Hepatocyte (in vitro differentiated cells): ENCODE results near the gene ARF6. TPM values are rescaled to one million over a fixed set of nuclear protein-coding genes. Genes with fewer than 3 reads are reported as not detected.
"Not testable (repeated sequence)": the region's sequence is repeated elsewhere in the genome, so short reads cannot be mapped to it uniquely, and the experiment has no call there.

ENCODE experiments used
- DNase-seq: peaks from one replicate; pipeline ENCODE4 v3.0.0-alpha.2; 2016; ENCODE audit warnings: low spot score
- H2AFZ ChIP-seq: fragments of 200-600 bp; sonication (generic); 2 replicates; pipeline ENCODE4 v1.6.0; 2016; ENCODE audit warnings: antibody characterized with exemption, mild to moderate bottlenecking
- H3K27ac ChIP-seq: fragments of 200-600 bp; sonication (generic); 2 replicates; pipeline ENCODE4 v1.5.1; 2016; ENCODE audit warnings: mild to moderate bottlenecking
- H3K27me3 ChIP-seq: fragments of 200-600 bp; sonication (generic); 2 replicates; pipeline ENCODE4 v1.6.1; 2016
- H3K36me3 ChIP-seq: fragments of 200-600 bp; sonication (generic); replicated peaks from 2 replicates; pipeline ENCODE4 v1.5.1; 2016; ENCODE audit warnings: low read depth; ENCODE audit not compliant: insufficient read depth
- H3K4me1 ChIP-seq: fragments of 200-600 bp; sonication (generic); 2 replicates; pipeline ENCODE4 v1.5.1; 2016; ENCODE audit warnings: mild to moderate bottlenecking, moderate library complexity; ENCODE audit not compliant: insufficient read depth
- H3K4me2 ChIP-seq: fragments of 200-600 bp; sonication (generic); 2 replicates; pipeline ENCODE4 v1.6.0; 2016
- H3K4me3 ChIP-seq: fragments of 200-600 bp; sonication (generic); 2 replicates; pipeline ENCODE4 v1.5.1; 2016; ENCODE audit warnings: mild to moderate bottlenecking
- H3K79me2 ChIP-seq: fragments of 200-600 bp; sonication (generic); 2 replicates; pipeline ENCODE4 v1.6.0; 2017; ENCODE audit warnings: mild to moderate bottlenecking
- H3K9me2 ChIP-seq: fragments of 200-600 bp; sonication (generic); replicated peaks from 2 replicates; pipeline ENCODE4 v1.6.0; 2017; ENCODE audit warnings: mild to moderate bottlenecking; ENCODE audit not compliant: insufficient read depth
- H3K9me3 ChIP-seq: fragments of 200-600 bp; sonication (generic); 2 replicates; pipeline ENCODE4 v1.5.1; 2016; ENCODE audit warnings: low read depth, mild to moderate bottlenecking
- H4K20me1 ChIP-seq: fragments of 200-600 bp; sonication (generic); 2 replicates; pipeline ENCODE4 v1.6.0; 2016; ENCODE audit warnings: mild to moderate bottlenecking; ENCODE audit not compliant: insufficient read depth, poor library complexity, severe bottlenecking
- EZH2 ChIP-seq: fragments of 200-600 bp; sonication (generic); IDR thresholded peaks from 2 replicates; pipeline ENCODE4 v1.6.1; 2016; ENCODE audit warnings: antibody characterized with exemption, mild to moderate bottlenecking, borderline replicate concordance
- EZH2phosphoT487 ChIP-seq: fragments of 200-600 bp; sonication (generic); IDR thresholded peaks from one replicate; pipeline ENCODE4 v1.6.1; 2018; ENCODE audit warnings: antibody characterized with exemption, mild to moderate bottlenecking, low read depth, moderate library complexity; ENCODE audit not compliant: unreplicated experiment, severe bottlenecking
- WGBS: methylation state at CpG from one replicate; pipeline ENCODE4 v1.1.6; 2016; ENCODE audit warnings: low lambda C conversion rate; ENCODE audit errors: missing lambda C conversion rate; 5-methylcytosine and 5-hydroxymethylcytosine counted together
- polyA plus RNA-seq: library from polyadenylated mRNA; unstranded; fragments of >200 nt; fragmentation: Nextera tagmentation; extraction: Ambion mirVana; gene quantifications from 2 replicates; pipeline ENCODE4 v1.2.1, GENCODE V29; 2016
- total RNA-seq: library from RNA; depleted of rRNA; stranded (reverse); fragments of >200 nt; gene quantifications from 2 replicates; pipeline ENCODE4 v1.2.3, GENCODE V29; 2014
- TF ChIP-seq, protein P1 (sequence below): fragments of 200-600 bp; sonication (generic); IDR thresholded peaks from 2 replicates; pipeline ENCODE4 v1.5.1; 2016; ENCODE audit warnings: antibody characterized with exemption, mild to moderate bottlenecking; ENCODE audit not compliant: poor library complexity

Gene ARF6
- total and polyA plus RNA-seq, 2 experiments from 2014 or later = 53.9 to 64.8 TPM

DNA sequence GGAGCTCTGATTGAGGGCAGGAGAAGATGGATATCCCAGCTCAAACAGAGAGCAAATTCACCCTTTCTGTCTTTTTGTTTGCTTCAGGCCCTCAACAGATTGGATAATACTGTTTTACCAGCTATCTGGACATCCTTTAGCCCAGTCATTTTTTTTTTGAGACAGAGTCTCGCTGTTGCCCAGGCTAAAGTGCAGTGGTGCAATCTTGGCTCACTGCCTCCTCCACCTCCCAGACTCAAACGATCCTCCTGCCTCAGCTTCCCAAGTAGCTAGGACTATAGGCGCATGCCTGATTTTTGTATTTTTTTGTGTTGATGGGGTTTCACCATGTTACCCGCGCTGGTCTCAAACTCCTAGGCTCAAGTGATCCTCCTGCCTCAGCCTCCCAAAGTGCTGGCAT lies 40.8 kb downstream of the ARF6 start:
- Histone ChIP-seq H3K4me1 (no peaks in the 10 kb centered on the region), H2AFZ (no peak overlapping the region), H3K9me2 (no peaks in the 10 kb centered on the region), H3K27ac (no peak overlapping the region), H3K9me3 (no peaks in the 10 kb centered on the region), H3K4me3 (no peak overlapping the region), H3K36me3 (no peaks in the 10 kb centered on the region), H4K20me1 (no peaks in the 10 kb centered on the region), H3K27me3 (no peaks in the 10 kb centered on the region), H3K79me2 (no peaks in the 10 kb centered on the region), H3K4me2 (no peak overlapping the region)
- WGBS = 96% methylated on average over 5 of the region's 5 CpGs
- no peak for TF ChIP-seq EZH2
- TF ChIP-seq EZH2phosphoT487 = no peak
- TF ChIP-seq, protein P1, sequence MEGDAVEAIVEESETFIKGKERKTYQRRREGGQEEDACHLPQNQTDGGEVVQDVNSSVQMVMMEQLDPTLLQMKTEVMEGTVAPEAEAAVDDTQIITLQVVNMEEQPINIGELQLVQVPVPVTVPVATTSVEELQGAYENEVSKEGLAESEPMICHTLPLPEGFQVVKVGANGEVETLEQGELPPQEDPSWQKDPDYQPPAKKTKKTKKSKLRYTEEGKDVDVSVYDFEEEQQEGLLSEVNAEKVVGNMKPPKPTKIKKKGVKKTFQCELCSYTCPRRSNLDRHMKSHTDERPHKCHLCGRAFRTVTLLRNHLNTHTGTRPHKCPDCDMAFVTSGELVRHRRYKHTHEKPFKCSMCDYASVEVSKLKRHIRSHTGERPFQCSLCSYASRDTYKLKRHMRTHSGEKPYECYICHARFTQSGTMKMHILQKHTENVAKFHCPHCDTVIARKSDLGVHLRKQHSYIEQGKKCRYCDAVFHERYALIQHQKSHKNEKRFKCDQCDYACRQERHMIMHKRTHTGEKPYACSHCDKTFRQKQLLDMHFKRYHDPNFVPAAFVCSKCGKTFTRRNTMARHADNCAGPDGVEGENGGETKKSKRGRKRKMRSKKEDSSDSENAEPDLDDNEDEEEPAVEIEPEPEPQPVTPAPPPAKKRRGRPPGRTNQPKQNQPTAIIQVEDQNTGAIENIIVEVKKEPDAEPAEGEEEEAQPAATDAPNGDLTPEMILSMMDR = no peak
- DNase-seq = no peak

- H3K4me2 ChIP-seq = no peak overlapping the region
- H3K4me1 ChIP-seq = no peaks in the 10 kb centered on the region
- no peaks in the 10 kb centered on the region for H3K9me2 ChIP-seq
- no peak overlapping the region for H2AFZ ChIP-seq
- H3K27me3 ChIP-seq = no peaks in the 10 kb centered on the region
- H4K20me1 ChIP-seq = no peaks in the 10 kb centered on the region
- H3K27ac ChIP-seq = no peak overlapping the region
- no peaks in the 10 kb centered on the region for H3K36me3 ChIP-seq
- TF ChIP-seq, protein P1 = no peak
- TF ChIP-seq EZH2phosphoT487 = no peak
- no peak for TF ChIP-seq EZH2
- H3K79me2 ChIP-seq = no peaks in the 10 kb centered on the region
- no peaks in the 10 kb centered on the region for H3K9me3 ChIP-seq
- DNase-seq = no peak
- H3K4me3 ChIP-seq = no peak overlapping the region
Measured at GRCh38 chr14:49934646-49935045, 41.8 kb downstream of the ARF6 start.

- H3K27me3 ChIP-seq = no peaks in the 10 kb centered on the region
- TF ChIP-seq EZH2 = no peak
- TF ChIP-seq, protein P1 = no peak
- no peak for TF ChIP-seq EZH2phosphoT487
Measured at GRCh38 chr14:49935526-49935925, 42.6 kb downstream of the ARF6 start.

GRCh38 chr14:49936246-49936645 lies 43.4 kb downstream of the ARF6 start:
- not testable (repeated sequence) for H3K4me1 ChIP-seq, H4K20me1 ChIP-seq, H3K4me2 ChIP-seq, H3K27ac ChIP-seq, DNase-seq, H3K27me3 ChIP-seq, H3K36me3 ChIP-seq, H2AFZ ChIP-seq, H3K79me2 ChIP-seq, H3K4me3 ChIP-seq, H3K9me3 ChIP-seq, H3K9me2 ChIP-seq
- WGBS = 100% methylated on average over 2 of the region's 2 CpGs

More at GRCh38 chr14:49935526-49935925, 42.6 kb downstream of the ARF6 start:
- no peak overlapping the region for H3K4me3 ChIP-seq
- H2AFZ ChIP-seq = no peak overlapping the region
- 89% methylated on average over 3 of the region's 3 CpGs for WGBS
- DNase-seq = no peak
- H3K9me3 ChIP-seq = no peaks in the 10 kb centered on the region
- no peaks in the 10 kb centered on the region for H3K9me2 ChIP-seq
- no peaks in the 10 kb centered on the region for H3K36me3 ChIP-seq
- H3K4me1 ChIP-seq = no peaks in the 10 kb centered on the region
- H4K20me1 ChIP-seq = no peaks in the 10 kb centered on the region
- H3K27ac ChIP-seq = no peak overlapping the region
- H3K4me2 ChIP-seq = no peak overlapping the region
- H3K79me2 ChIP-seq = no peaks in the 10 kb centered on the region

GRCh38 chr14:49936882-49937281 lies 44.0 kb downstream of the ARF6 start:
- H3K36me3 ChIP-seq, H3K79me2 ChIP-seq, H3K27me3 ChIP-seq, DNase-seq, H4K20me1 ChIP-seq, H2AFZ ChIP-seq, H3K9me2 ChIP-seq, H3K4me3 ChIP-seq, H3K9me3 ChIP-seq, H3K4me2 ChIP-seq, H3K27ac ChIP-seq, H3K4me1 ChIP-seq: not testable (repeated sequence)
- 90% methylated on average over 5 of the region's 5 CpGs for WGBS

- H3K4me2 ChIP-seq, H3K27ac ChIP-seq, H4K20me1 ChIP-seq, H3K4me1 ChIP-seq, H3K36me3 ChIP-seq, H3K9me3 ChIP-seq, H3K9me2 ChIP-seq, H3K4me3 ChIP-seq, H3K27me3 ChIP-seq, DNase-seq, H3K79me2 ChIP-seq, H2AFZ ChIP-seq: not testable (repeated sequence)
- 96% methylated on average over 2 of the region's 2 CpGs for WGBS
Measured at GRCh38 chr14:49939215-49939614, 46.3 kb downstream of the ARF6 start.
